Ramos (cell line): ENCODE measurements around the gene COX6B1.

Experiments used
- in situ Hi-C: fragments of 300-500 bp; cut with MboI; formaldehyde crosslinking; loops from one replicate; pipeline ENCODE4 v1.14.3; 2022; ENCODE audit warnings: low sequenced_read_pairs; ENCODE audit not compliant: unreplicated experiment

COX6B1 gene

DNA sequence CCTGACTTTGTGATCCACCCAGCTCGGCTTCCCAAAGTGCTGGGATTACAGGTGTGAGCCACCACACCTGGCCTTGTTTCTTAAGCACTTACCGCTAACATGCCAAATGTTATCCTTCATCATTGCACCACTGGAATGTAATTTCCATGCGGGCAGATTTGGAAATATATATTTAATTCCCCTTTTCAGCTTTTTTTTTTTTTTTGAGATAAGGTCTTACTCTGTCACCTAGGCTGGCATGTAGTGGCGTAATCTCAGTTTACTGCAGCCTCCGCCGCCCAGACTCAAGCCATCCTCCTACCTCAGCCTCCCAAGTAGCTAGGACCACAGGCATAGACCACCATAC is 13.8 kb downstream of the COX6B1 start:
- in situ Hi-C loops = no loop called here

DNA sequence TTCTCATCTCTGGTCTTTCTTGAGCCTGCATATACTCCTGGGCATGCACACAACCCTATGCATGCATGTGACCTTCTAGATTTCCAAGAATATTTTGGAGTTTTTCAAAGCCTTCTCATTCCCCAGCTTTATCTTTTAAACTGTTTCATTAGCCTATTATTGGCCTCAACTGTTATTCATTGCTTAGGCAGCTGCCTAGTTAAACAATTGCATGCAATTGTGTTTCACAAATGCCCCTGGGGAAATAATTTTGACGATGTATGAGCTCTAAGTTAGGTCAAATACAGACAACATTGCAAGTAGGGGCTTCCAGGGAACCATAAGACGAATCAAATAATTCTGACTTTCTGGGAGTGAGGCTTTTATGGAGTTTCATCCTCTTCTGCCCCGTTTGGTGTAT is 15.9 kb downstream of the COX6B1 start:
- in situ Hi-C loops = no loop called here

DNA sequence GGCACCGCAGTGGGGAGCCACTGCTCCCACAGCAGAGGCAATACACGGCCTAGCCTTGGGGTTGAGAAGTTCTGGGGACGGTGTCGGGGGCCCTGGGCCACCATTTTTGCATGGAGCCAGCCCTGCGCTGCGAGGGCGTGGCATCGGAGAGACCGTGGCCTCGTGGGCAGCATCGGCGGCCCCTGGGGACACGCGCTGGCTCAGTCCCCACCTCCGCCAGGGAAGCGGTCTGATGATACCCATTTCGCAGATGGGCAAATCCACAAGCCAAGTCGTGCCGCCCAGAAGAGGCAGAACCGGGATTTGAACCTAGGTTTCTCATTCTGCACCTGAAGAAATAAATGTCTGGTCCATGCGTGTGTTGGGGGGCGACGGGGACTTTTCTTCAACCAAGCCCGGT is 17.0 kb downstream of the COX6B1 start:
- in situ Hi-C loops = no loop called here

DNA sequence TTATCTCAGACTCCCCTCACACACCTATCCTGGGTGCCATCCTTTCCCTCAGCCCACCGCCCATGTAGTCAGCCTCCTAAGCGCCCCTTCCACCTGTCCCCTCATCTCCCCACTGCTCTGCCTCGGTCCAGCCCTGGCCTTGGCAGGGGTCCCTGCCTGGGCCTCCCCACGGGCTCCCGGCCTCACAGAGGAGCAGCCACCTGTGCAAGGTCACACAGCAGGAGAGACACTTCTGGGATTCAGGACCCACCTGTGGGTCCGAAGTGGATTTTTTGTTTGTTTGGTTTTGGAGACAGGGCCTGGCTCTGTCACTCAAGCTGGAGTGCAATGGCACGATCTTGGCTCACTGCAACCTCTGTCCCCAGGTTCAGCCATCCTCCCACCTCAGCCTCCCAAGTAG is 17.5 kb downstream of the COX6B1 start:
- in situ Hi-C loops = no loop called here

DNA sequence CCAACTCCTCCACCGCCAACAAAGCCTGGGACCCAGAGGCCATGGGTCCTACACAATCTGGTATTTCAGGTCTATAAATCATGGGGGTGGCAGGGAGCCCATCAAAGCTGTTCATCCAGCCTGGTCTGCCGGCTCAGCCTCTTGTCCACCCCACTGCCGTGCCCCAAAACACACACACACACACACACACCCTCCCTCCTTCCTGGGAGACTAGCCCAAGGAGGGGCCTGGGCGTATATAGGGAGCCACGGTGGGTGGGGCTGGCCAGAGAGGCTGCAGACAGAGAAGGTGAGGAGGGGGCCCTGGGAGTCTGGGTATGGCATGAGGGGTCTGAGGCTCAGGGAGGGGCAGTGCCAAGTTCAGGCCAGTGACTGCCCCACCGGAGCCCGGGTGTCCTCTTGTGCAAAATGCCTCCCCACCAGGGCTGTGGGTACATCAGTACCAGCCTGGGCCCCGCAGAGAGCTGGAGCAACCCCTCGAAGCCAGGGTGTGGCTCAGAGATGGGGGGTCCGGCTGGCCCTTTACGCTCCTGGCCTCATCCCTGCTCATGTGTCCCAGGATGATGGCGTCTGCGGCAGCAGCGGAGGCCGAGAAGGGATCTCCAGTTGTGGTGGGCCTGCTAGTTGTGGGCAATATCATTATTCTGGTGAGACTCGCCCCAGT is 18.3 kb downstream of the COX6B1 start, which contains the start of gene UPK1A:
TSS of gene UPK1A (plus strand) at position 267 of the 663 bp plus-strand sequence. CDS start at position 563, 296 bp downstream.
- in situ Hi-C loops = no loop called here

DNA sequence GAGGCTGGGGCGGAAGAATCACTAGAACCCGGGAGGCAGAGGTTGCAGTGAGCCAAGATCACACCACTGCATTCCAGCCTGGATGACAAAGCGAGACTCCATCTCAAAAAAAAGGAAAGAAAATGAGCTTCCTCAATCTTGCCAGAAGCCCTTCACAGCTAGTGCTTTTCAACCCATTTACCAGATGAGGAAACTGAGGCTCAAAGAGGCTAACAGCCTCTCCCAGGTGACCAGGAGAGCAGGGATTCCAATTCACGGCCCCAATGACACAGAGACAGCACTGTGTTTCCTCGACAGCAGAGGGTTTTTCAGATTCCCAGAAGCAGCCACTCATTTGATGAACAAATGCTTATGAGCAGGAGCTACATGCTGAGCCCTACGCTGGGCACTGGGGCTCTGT is 21.4 kb downstream of the COX6B1 start:
- in situ Hi-C loops = no loop called here

DNA sequence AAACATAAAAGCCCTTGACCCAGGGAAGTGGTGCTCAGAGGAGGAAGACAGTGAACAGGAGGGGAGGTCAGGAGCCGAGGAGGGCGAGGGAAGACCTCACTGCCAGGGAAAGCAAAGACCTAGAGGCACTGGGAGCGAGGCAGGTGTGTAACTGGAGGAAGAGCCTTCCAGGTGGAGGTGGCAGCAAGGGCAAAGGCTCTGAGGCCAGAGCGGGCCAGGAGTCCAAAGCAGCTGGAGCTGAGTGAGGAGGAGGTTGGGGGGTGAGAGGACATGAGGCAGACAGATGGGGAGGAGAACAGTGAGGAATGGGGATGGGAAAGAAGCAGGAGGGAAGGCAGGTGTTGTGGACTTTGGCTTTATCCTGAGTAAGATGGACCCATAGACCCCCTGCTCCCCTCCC is 21.9 kb downstream of the COX6B1 start:
- in situ Hi-C loops = no loop called here

DNA sequence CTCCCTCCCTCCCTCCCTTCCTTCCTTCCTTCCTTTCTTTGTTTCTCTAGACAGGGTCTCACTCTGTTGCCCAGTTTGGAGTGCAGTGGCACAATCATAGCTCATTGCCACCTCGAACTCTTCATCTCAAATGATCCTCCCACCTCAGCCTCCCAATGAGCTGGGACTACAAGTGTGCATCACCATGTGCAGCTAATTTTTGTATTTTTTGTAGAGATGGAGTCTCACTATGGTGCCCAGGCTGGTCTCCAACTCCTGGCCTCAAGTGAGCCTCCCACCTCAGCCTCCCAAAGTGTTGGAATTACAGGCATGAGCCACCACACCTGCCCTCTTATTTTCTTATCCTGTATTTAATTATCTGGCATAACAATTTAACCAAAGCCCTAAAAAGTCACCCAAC is 22.6 kb downstream of the COX6B1 start:
- in situ Hi-C loops = no loop called here

DNA sequence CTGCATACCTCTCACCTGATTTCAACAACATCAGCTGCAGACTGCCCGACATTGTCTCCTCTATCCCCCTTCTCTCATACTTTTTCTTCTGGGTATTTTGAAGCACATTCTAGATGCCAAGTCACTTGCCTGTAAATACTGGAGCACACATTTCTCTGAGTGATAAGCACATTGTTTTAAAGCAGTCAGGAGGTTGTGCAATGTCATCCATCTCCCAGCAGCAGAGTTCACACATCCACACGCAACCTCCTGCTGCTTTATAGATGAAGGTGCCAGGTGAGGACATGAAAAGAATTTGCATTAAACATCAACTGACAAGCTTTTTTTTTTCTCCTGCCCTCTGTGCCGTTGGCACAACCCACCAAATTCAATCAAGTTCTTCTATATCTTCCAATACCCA is 23.7 kb downstream of the COX6B1 start:
- in situ Hi-C loops = no loop called here

DNA sequence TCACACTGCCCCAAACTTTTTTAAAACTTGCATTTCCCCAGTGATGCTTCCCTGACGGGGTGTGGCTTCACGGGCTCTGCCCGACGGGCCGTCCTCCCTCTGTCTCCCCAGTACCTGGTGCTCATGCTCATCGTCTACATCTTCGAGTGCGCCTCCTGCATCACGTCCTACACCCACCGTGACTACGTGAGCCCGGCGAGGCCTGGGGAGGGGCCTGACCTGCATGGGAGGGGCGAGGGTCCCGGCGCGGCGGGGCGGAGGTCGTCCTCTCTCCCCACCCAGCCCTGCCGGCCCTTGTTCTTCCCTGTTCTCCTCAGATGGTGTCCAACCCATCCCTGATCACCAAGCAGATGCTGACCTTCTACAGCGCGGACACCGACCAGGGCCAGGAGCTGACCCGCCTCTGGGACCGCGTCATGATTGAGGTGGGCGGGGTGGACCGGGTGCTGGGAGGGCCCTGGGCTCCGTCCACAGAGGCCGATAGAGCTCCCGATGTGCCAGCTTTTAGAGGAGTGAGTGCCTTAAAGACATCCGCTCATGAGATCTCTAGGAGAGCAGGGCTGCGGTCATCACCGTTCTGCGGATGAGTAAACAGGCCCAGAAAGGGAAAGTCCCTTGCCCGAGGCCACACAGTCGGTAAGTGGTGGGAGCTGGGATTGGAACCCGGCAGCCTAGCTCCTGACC is 25.1 kb downstream of the COX6B1 start:
- in situ Hi-C loops = no loop called here

DNA sequence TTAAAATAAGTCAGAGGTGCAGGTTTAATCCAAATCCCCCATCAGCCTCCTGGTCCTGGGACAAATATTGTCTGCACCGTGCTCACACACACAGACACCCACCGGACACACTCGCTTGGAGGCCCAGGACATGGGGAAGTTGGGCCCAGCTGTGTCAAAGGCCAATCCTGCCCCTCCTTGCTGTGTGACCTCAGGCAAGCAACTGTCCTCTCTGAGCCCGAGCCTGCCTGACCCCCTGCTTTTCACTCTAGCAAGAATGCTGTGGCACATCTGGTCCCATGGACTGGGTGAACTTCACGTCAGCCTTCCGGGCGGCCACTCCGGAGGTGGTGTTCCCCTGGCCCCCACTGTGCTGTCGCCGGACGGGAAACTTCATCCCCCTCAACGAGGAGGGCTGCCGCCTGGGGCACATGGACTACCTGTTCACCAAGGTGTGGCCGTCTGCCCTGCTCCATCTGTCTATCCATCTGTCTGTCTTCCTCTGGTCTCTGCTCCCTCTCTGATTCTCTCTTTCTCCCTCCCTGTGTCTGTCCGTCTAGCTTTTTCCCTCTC is 27.5 kb downstream of the COX6B1 start:
- in situ Hi-C loops = no loop called here

DNA sequence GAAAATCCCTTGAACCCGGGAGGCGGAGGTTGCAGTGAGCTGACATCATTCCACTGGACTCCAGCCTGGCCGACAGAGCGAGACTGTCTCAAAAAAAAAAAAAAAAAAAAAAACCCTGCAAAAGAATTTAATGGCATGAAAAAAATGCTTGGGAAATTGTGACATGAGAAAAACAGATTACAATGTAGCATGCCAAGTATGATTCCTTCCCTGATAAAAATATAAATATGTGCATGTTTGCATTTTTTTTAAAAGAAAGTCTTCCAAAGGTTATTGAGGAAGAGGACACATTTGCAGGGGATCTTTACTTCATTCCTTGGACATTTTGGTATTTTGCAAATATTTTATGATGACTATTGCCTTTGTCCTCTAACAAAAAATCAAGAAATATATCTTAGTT is 41.7 kb downstream of the COX6B1 start:
- in situ Hi-C loops = loop anchor here (10.0 kb wide), 1 partner anchor 245 kb away; the partner anchor contains the start of gene LRFN3

DNA sequence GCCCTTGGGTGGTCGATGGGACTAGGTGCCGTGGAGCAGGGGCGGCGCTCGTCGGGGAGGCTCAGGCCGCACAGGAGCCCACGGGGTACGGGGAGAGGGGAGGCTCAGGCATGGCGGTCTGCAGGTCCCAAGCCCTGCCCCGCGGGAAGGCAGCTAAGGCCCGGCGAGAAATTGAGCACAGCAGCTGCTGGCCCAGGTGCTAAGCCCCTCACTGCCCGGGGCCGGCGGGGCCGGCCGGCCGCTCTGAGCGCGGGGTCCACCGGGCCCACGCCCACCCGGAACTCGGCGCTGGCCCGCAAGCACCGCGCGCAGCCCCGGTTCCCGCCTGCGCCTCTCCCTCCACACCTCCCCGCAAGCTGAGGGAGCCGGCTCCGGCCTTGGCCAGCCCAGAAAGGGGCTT is 43.0 kb downstream of the COX6B1 start:
- in situ Hi-C loops = loop anchor here (10.0 kb wide), 1 partner anchor 244 kb away; the partner anchor contains the start of gene LRFN3

DNA sequence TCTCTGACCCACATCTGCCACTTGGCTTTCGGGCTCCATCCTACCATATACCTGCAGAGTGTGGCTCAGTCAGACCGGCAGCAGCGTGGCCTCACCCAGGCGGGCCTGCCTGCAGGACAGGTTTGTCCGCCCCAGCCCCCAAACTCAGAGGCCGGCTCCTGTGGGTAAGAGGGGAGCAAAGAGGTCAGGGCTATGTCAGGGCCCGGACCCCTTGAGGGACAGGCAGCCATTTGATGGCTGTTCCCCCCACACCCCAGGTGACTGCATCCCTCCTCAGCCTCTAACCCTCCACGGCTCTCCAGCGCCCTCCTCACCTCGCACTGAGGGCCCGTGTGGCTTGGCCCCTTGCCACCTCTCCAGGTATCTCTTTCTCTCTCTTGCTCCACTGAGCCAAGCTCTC is 43.9 kb downstream of the COX6B1 start:
- in situ Hi-C loops = loop anchor here (10.0 kb wide), 1 partner anchor 243 kb away; the partner anchor contains the start of gene LRFN3

DNA sequence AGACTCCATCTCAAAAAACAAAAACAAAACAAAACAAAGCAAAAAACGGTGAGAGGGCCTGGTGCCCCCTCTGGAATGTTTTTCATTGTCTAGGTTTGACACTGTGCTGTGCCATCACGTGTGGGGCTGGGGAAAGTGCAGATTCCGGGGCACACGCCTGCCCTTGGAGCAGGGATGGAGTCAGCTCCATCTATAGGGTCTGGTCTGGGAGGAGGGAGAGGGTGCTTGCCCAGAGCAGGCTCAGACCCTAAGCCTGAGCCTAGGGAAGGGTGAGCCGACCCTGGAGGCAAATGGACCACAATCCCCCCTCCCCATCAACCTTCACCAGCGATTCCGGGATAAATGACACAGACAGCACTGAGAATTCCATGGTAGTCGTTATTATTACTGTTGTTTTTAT is 45.3 kb downstream of the COX6B1 start:
- in situ Hi-C loops = loop anchor here (10.0 kb wide), 1 partner anchor 241 kb away; the partner anchor contains the start of gene LRFN3

DNA sequence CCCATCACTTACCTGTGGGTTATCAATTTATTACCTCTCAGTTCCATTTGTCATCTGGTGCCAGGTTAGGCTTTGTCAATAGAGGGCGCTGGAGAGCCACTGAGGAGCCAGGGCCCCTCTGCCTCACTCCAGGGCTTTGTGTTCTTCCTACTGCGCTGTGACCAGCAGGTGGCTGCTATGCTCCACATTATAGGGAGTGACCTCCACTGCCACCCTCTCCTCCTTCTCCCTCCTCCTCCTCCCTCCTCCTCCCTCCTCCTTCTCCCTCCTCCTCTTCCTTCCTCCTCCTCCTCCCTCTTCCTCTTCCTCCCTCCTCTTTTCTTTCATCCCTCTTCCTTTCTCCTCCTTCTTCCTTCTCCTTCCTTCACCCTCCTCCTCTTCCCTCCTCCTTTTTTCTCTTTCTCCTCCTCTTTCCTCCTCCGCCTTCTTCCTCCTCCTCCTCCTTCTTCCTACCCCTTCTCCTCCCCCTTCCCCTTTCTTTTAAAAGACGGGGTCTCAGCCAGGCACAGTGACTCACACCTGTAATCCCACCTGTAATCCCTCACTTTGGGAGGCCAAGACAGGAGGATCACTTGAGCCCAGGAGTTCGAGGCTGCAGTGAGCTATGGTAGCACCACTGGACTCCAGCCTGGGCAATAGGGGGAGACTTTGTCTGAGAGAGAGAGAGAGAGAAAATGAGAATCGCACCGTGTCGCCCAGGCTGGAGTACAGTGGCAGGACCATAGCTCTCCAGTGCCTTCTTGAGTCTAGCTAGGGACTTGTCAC is 45.9 kb downstream of the COX6B1 start:
- in situ Hi-C loops = loop anchor here (10.0 kb wide), 1 partner anchor 241 kb away; the partner anchor contains the start of gene LRFN3

DNA sequence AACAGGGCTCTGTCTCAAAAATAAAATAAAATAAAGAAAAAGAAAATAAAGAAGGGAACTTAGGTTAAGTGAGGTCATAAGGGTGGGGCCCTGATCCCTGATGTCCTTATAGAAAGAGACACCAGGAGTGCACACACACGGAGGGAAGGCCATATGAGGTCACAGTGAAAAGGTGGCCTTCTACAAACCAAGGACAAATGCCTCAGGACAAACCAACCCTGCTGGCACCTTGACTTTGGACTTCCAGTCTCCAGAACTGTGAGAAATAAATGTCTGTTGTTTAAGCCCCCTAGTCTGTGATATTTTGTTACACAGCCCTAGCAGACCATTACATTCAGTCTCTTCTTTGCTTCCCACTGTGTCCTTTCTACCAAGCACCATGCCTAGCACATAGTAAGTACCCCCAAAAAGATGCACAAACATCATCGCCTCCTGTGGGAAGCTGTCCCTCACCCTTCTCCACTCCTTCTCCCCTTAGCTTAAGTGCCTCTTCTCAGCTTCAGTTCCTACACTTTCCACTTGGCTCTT is 47.8 kb downstream of the COX6B1 start:
- in situ Hi-C loops = loop anchor here (10.0 kb wide), 1 partner anchor 239 kb away; the partner anchor contains the start of gene LRFN3

DNA sequence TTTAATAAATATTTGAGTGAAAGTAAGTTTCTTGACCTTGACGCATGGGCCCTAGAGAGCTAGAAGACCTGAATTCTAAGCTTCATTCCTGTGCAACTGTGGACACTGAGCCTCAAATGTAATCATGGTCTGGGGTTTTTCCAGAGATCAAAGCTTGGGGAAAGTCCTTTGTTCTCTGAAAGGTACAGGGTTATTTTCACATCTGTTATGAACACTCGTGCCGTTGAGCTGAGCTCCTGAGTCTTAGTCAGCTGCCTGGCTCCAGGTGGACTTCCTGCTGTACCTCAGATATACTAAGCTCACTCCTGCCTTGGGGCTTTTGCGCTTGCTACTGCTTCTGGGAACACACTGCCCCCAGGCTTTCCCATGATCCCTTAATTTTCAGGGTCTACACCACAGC is 48.7 kb downstream of the COX6B1 start:
- in situ Hi-C loops = loop anchor here (10.0 kb wide), 1 partner anchor 238 kb away; the partner anchor contains the start of gene LRFN3

DNA sequence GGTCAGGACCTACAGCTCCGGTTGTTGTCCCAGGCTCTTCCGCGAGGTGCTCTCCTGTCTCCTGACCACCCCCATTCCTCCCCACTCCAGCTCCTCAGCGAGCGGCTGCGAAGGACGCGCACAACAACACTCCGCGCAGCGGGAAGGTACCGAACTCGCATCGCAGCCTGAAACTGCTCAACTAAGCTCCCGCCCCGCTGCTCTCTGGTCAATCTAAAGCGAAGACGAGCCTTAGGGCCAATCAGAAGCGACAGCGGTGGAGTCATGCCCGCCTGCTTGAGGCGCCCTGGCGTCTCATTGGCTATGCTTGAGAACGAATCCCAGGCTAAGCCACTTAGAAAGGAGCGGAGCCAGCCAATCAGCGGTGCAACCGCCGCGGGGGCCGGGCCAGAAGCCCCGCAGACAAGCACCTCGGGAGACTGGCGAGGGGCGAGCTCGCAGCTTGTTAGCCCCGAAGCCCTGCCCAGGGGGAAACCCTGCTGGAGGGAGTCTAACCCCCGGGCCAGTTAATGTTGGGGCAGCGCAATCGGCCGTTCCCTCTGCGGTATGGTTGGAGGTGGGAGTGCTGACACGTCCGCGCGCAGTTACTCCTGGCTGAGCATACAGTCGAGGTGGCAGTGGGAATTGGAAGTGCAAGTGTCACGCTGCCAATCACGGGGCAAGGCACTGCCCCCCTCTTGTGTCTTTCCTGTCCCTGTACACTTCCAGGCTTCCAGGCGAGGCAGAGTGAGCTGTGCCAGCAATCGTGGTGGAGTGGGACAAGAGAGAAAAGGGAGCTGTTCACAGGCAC is 54.3 kb downstream of the COX6B1 start:
- in situ Hi-C loops = no loop called here

DNA sequence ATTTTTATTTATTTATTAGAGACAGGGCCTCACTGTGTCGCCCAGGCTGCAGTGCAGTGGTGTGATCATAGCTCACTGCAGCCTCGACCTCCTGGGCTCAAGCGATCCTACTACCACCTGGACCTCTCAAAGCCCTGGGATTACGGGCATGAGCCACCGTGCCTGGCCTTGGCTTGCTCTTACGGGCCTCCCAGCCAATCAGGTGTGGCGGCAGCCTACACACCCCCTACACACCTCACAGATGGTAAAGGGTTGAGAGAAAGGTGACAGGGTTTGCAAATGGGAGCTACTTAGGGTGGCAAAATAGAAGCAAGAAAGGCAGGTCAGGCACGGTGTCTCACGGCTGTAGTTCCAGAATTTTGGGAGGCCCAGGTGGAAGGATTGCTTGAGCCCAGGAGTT is 55.2 kb downstream of the COX6B1 start:
- in situ Hi-C loops = no loop called here
